ENCODE measurements around the gene KIAA0513. TPM values are rescaled to one million over a fixed set of nuclear protein-coding genes. Genes with fewer than 3 reads are reported as not detected.

The KIAA0513 gene
- total RNA-seq, 1 experiment from 2014 or later: 7.8 TPM

- DNase-seq (ENCODE audit: low spot score) (no peak), ATAC-seq (no peak)
- Mint-ChIP-seq H3K36me3 (no peaks in the 10 kb centered on the region), H3K27me3 (ENCODE audit: low read depth) (peaks cover 8% of the 10 kb centered on the region), H3K4me3 (no peak overlapping the region), H3K27ac (no peak overlapping the region), H3K4me1 (no peaks in the 10 kb centered on the region), H3K9me3 (no peaks in the 10 kb centered on the region)
- CTCF ChIA-PET: interaction anchor here (1.4 kb wide), 1 partner anchor 9 kb away, joined by 5 read pairs; the partner anchor contains the start of gene ZDHHC7
- POLR2A ChIA-PET: no interaction called here
- TF ChIP-seq, protein P1, sequence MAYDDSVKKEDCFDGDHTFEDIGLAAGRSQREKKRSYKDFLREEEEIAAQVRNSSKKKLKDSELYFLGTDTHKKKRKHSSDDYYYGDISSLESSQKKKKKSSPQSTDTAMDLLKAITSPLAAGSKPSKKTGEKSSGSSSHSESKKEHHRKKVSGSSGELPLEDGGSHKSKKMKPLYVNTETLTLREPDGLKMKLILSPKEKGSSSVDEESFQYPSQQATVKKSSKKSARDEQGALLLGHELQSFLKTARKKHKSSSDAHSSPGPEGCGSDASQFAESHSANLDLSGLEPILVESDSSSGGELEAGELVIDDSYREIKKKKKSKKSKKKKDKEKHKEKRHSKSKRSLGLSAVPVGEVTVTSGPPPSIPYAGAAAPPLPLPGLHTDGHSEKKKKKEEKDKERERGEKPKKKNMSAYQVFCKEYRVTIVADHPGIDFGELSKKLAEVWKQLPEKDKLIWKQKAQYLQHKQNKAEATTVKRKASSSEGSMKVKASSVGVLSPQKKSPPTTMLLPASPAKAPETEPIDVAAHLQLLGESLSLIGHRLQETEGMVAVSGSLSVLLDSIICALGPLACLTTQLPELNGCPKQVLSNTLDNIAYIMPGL (CRISPR knock-in tag; IDR thresholded peaks at IDR 0.05): no peak
- TF ChIP-seq, protein P2, sequence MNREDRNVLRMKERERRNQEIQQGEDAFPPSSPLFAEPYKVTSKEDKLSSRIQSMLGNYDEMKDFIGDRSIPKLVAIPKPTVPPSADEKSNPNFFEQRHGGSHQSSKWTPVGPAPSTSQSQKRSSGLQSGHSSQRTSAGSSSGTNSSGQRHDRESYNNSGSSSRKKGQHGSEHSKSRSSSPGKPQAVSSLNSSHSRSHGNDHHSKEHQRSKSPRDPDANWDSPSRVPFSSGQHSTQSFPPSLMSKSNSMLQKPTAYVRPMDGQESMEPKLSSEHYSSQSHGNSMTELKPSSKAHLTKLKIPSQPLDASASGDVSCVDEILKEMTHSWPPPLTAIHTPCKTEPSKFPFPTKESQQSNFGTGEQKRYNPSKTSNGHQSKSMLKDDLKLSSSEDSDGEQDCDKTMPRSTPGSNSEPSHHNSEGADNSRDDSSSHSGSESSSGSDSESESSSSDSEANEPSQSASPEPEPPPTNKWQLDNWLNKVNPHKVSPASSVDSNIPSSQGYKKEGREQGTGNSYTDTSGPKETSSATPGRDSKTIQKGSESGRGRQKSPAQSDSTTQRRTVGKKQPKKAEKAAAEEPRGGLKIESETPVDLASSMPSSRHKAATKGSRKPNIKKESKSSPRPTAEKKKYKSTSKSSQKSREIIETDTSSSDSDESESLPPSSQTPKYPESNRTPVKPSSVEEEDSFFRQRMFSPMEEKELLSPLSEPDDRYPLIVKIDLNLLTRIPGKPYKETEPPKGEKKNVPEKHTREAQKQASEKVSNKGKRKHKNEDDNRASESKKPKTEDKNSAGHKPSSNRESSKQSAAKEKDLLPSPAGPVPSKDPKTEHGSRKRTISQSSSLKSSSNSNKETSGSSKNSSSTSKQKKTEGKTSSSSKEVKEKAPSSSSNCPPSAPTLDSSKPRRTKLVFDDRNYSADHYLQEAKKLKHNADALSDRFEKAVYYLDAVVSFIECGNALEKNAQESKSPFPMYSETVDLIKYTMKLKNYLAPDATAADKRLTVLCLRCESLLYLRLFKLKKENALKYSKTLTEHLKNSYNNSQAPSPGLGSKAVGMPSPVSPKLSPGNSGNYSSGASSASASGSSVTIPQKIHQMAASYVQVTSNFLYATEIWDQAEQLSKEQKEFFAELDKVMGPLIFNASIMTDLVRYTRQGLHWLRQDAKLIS (CRISPR knock-in tag; IDR thresholded peaks at IDR 0.05; ENCODE audit: borderline replicate concordance): no peak
- TF ChIP-seq ATF1 (CRISPR knock-in tag; IDR thresholded peaks at IDR 0.05) (no peak), SMAD4 (CRISPR knock-in tag; IDR thresholded peaks at IDR 0.05) (no peak), MXD4 (CRISPR knock-in tag; IDR thresholded peaks at IDR 0.05; ENCODE audit: borderline replicate concordance) (no peak), ZNF232 (CRISPR knock-in tag; IDR thresholded peaks at IDR 0.05) (no peak)
- TF ChIP-seq, protein P3, sequence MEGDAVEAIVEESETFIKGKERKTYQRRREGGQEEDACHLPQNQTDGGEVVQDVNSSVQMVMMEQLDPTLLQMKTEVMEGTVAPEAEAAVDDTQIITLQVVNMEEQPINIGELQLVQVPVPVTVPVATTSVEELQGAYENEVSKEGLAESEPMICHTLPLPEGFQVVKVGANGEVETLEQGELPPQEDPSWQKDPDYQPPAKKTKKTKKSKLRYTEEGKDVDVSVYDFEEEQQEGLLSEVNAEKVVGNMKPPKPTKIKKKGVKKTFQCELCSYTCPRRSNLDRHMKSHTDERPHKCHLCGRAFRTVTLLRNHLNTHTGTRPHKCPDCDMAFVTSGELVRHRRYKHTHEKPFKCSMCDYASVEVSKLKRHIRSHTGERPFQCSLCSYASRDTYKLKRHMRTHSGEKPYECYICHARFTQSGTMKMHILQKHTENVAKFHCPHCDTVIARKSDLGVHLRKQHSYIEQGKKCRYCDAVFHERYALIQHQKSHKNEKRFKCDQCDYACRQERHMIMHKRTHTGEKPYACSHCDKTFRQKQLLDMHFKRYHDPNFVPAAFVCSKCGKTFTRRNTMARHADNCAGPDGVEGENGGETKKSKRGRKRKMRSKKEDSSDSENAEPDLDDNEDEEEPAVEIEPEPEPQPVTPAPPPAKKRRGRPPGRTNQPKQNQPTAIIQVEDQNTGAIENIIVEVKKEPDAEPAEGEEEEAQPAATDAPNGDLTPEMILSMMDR (IDR thresholded peaks at IDR 0.05): no peak
These were observed 7.8 kb upstream of the KIAA0513 start for GRCh38 chr16:85019659-85020245.

DNA sequence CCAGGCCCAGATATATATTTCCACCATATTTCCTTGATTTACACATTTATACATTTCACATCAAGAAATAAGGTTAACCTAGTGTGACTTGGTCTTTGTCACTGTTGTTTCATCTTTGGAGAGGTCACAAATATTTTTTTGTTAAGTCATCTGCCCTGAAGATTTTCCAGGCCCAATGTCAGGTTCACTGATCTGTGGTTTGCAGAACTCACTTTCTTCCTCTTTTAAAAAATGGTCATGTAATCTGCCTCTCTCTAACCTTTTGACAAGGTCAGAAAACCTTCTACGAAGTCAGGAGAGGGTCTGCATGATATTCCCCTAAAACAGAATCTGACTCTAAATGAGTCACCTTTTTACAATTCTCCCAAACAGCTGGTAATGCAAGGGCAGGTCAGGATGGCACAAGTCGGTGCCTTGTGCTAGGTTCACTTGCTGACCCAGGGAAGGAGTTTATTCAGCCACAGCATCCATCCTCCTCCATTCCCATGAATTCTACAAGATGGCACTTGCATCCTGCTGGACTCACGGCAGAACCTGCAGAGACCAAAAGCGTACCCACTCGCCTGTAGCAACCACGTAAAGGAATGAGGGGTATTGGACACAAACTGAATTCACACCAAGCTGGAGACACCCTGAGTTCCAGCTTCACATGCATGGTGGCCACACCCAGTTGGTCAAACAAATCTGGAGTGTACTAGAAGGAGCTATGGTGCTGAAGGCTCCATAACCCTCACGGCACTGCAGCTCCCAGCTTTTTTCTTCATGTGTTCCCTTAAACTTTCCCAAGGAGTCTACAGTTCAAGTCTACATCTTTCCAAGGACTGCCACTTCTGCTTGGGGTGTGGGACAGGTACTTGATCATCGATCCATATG lies 1.6 kb upstream of the KIAA0513 start:
- H3K36me3 Mint-ChIP-seq: no peaks in the 10 kb centered on the region
- peaks cover 38% of the 10 kb centered on the region for H3K27me3 Mint-ChIP-seq (ENCODE audit: low read depth)
- H3K9me3 Mint-ChIP-seq: no peaks in the 10 kb centered on the region
- ChIA-PET POLR2A (interaction anchor here (0.6 kb wide), 1 partner anchor 58 kb away, joined by 3 read pairs; no protein-coding TSS in a partner anchor), CTCF (interaction anchor here (3.0 kb wide), 1 partner anchor 31 kb away, joined by 26 read pairs; no protein-coding TSS in a partner anchor)
- H3K4me1 Mint-ChIP-seq: peaks cover 21% of the 10 kb centered on the region
- ATAC-seq (no peak), DNase-seq (ENCODE audit: low spot score) (no peak)
- peak overlapping the region; percentile 78 for H3K4me3 Mint-ChIP-seq
- no peak overlapping the region for H3K27ac Mint-ChIP-seq
- TF ChIP-seq ZNF219 (CRISPR knock-in tag; IDR thresholded peaks at IDR 0.05; ENCODE audit: borderline replicate concordance) (no peak), TP53 (CRISPR knock-in tag; IDR thresholded peaks at IDR 0.05) (no peak), KAT7 (CRISPR knock-in tag; IDR thresholded peaks at IDR 0.05; ENCODE audit: borderline replicate concordance) (no peak), ZNF671 (CRISPR knock-in tag; IDR thresholded peaks at IDR 0.05) (no peak), E2F4 (CRISPR knock-in tag; IDR thresholded peaks at IDR 0.05; ENCODE audit: borderline replicate concordance, low read depth) (no peak), PRDM15 (CRISPR knock-in tag; IDR thresholded peaks at IDR 0.05) (no peak)
- TF ChIP-seq, protein P2 (CRISPR knock-in tag; IDR thresholded peaks at IDR 0.05; ENCODE audit: borderline replicate concordance): no peak
- TF ChIP-seq, protein P4, sequence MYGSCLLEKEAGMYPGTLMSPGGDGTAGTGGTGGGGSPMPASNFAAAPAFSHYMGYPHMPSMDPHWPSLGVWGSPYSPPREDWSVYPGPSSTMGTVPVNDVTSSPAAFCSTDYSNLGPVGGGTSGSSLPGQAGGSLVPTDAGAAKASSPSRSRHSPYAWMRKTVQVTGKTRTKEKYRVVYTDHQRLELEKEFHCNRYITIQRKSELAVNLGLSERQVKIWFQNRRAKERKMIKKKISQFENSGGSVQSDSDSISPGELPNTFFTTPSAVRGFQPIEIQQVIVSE (CRISPR knock-in tag; IDR thresholded peaks at IDR 0.05; ENCODE audit: borderline replicate concordance): no peak

All from WTC11 (cell line).